CD4-positive, alpha-beta T cell (primary cell): ENCODE measurements around the gene PHF10. TPM values are rescaled to one million over a fixed set of nuclear protein-coding genes. Genes with fewer than 3 reads are reported as not detected.

Experiments
- ATAC-seq: fragments of 200-7000 bp; cut with Tn5 transposase; one replicate; pipeline ENCODE4 v1.10.0; 2022; ENCODE audit warnings: mild to moderate bottlenecking; ENCODE audit not compliant: poor library complexity
- CTCF ChIA-PET: fragments of 350-600 bp; sonication (Branson Sonifier 250); formaldehyde crosslinking; loops from one replicate; lab custom pipeline; 2021; ENCODE audit warnings: antibody characterized with exemption, inconsistent platforms; lab: Charles Lee
- POLR2A ChIA-PET: fragments of 350-600 bp; sonication (Branson Sonifier 250); formaldehyde crosslinking; loops from one replicate; lab custom pipeline; 2021; ENCODE audit warnings: antibody characterized with exemption, inconsistent platforms; lab: Charles Lee
- DNase-seq, 14 experiments: peaks; one replicate each; pipeline ENCODE4 v3.0.0-alpha.2; 2013 to 2020; ENCODE audit warnings: mixed read lengths in 2 of 14
- H3K27ac ChIP-seq, 2 donors: one replicate each; pipeline versions ENCODE4 v1.5.1 to v1.7.0; 2013; ENCODE audit warnings: low read length in 2 of 2, low read depth in 1 of 2, mild to moderate bottlenecking in 1 of 2
- H3K27me3 ChIP-seq, 2 experiments: 1 replicate in 1 of 2; 2 replicates in 1 of 2; pipeline versions ENCODE4 v1.6.1 to v1.7.0; 2013; ENCODE audit warnings: low read length in 2 of 2, control low read depth in 1 of 2, mild to moderate bottlenecking in 1 of 2, moderate library complexity in 1 of 2; ENCODE audit not compliant: insufficient read depth in 2 of 2, control insufficient read depth in 1 of 2
- H3K36me3 ChIP-seq: one replicate; pipeline ENCODE4 v1.6.1; 2013; ENCODE audit warnings: low read length, control low read depth; ENCODE audit not compliant: insufficient read depth
- H3K4me1 ChIP-seq: one replicate; pipeline ENCODE4 v1.6.1; 2013; ENCODE audit warnings: low read length, control low read depth; ENCODE audit not compliant: insufficient read depth
- H3K4me3 ChIP-seq: one replicate; pipeline ENCODE4 v1.5.1; 2013; ENCODE audit warnings: mild to moderate bottlenecking, low read length, moderate library complexity
- H3K9me3 ChIP-seq, 2 experiments: 1 replicate in 1 of 2; 2 replicates in 1 of 2; pipeline versions ENCODE4 v1.6.1 to v1.7.0; 2013; ENCODE audit warnings: low read length in 2 of 2, mild to moderate bottlenecking in 2 of 2, control low read depth in 1 of 2, moderate library complexity in 1 of 2; ENCODE audit not compliant: control insufficient read depth in 1 of 2, insufficient read depth in 1 of 2
- H3K27ac Mint-ChIP-seq: one replicate; pipeline ENCODE4 v1.8.0; 2020; ENCODE audit warnings: mixed read lengths
- H3K27me3 Mint-ChIP-seq: one replicate; pipeline ENCODE4 v1.8.0; 2021; ENCODE audit warnings: mixed read lengths
- H3K36me3 Mint-ChIP-seq: one replicate; pipeline ENCODE4 v1.8.0; 2021; ENCODE audit warnings: low read depth, mixed read lengths
- H3K4me1 Mint-ChIP-seq: one replicate; pipeline ENCODE4 v1.8.0; 2021; ENCODE audit warnings: low read depth, mixed read lengths
- H3K4me3 Mint-ChIP-seq: one replicate; pipeline ENCODE4 v1.8.0; 2020; ENCODE audit warnings: mild to moderate bottlenecking, mixed read lengths
- H3K9me3 Mint-ChIP-seq: one replicate; pipeline ENCODE4 v1.8.0; 2020; ENCODE audit warnings: mixed read lengths
- CTCF ChIP-seq: fragments of 200-600 bp; IDR thresholded peaks from one replicate; pipeline ENCODE4 v1.8.0; 2022; ENCODE audit warnings: antibody characterized with exemption, mild to moderate bottlenecking
- intact Hi-C, 2 experiments: fragments of 100-400 bp; cut with DNase I in 1 of 2; cut with micrococcal nuclease in 1 of 2; formaldehyde crosslinking; loops; one replicate each; pipeline versions ENCODE4 v1.15.1 to v1.9.0; 2023 to 2025; cut with DNase I, micrococcal nuclease
- total RNA-seq, 174 experiments: library from RNA in 2 of 174; stranded (reverse) in 2 of 174; gene quantifications; one replicate each; pipeline ENCODE4 v1.2.3 and lab custom pipeline; 2021 to 2026

PHF10 gene
- total RNA-seq, 2 experiments from 2014 or later, result 93.9 to 97.8 TPM

- ChIA-PET CTCF (interaction anchor here (1.2 kb wide), 1 partner anchor 10 kb away, joined by 3 read pairs; no protein-coding TSS in a partner anchor), POLR2A (interaction anchor here (0.7 to 13.2 kb wide), 2 partner anchors 8 to 11 kb away, joined by 3 to 230 read pairs; partner anchors contain the start of genes C6orf120 and WDR27)
- ATAC-seq, result no peak
Measured at GRCh38 chr6:169714178-169714577, 10.1 kb downstream of the PHF10 start.

GRCh38 chr6:169710009-169710408, 14.3 kb downstream of the PHF10 start:
- Histone ChIP-seq H3K4me3 (no peak overlapping the region), H3K9me3 (no peaks in the 10 kb centered on the region), H3K4me1 (no peaks in the 10 kb centered on the region), H3K27me3 (no peaks in the 10 kb centered on the region), H3K36me3 (peaks cover 42% of the 10 kb centered on the region), H3K27ac (peak overlapping the region in 1 of 2 donors; percentile 6)
- POLR2A ChIA-PET, result interaction anchor here (1.0 to 4.4 kb wide), 3 partner anchors 8 to 15 kb away, joined by 4 to 44 read pairs (median 9); partner anchors contain the start of genes C6orf120, PHF10 and WDR27
- peaks cover 79% of the 10 kb centered on the region for H3K36me3 Mint-ChIP-seq
- intact Hi-C loops, result no loop called here
- peaks cover 27% of the 10 kb centered on the region for H3K4me1 Mint-ChIP-seq
- no peaks in the 10 kb centered on the region for H3K9me3 Mint-ChIP-seq
- H3K27me3 Mint-ChIP-seq, result no peaks in the 10 kb centered on the region
- H3K27ac Mint-ChIP-seq, result peak overlapping the region; percentile 22
- CTCF ChIA-PET, result interaction anchor here (3.7 kb wide), 1 partner anchor 11 kb away, joined by 29 read pairs; no protein-coding TSS in a partner anchor
- no peak for TF ChIP-seq CTCF
- ATAC-seq, result no peak
- DNase-seq, result no peak
- H3K4me3 Mint-ChIP-seq, result no peak overlapping the region

More at GRCh38 chr6:169714178-169714577, 10.1 kb downstream of the PHF10 start:
- Mint-ChIP-seq H3K27ac (no peak overlapping the region), H3K4me1 (peaks cover 13% of the 10 kb centered on the region), H3K27me3 (no peaks in the 10 kb centered on the region), H3K9me3 (no peaks in the 10 kb centered on the region), H3K4me3 (no peak overlapping the region), H3K36me3 (peaks cover 88% of the 10 kb centered on the region)
- intact Hi-C loops, result no loop called here
- TF ChIP-seq CTCF, result no peak
- DNase-seq, result no peak
- H3K27me3 ChIP-seq, result no peaks in the 10 kb centered on the region
- H3K4me1 ChIP-seq, result peaks cover 4% of the 10 kb centered on the region
- no peak overlapping the region for H3K27ac ChIP-seq
- H3K4me3 ChIP-seq, result no peak overlapping the region
- no peaks in the 10 kb centered on the region for H3K9me3 ChIP-seq
- H3K36me3 ChIP-seq, result peaks cover 60% of the 10 kb centered on the region

- DNase-seq (no peak), ATAC-seq (no peak)
- Histone ChIP-seq H3K4me3 (no peak overlapping the region), H3K27ac (peak overlapping the region in 1 of 2 donors; percentile 6), H3K27me3 (no peaks in the 10 kb centered on the region), H3K36me3 (peaks cover 40% of the 10 kb centered on the region), H3K9me3 (no peaks in the 10 kb centered on the region), H3K4me1 (no peaks in the 10 kb centered on the region)
- H3K27me3 Mint-ChIP-seq, result no peaks in the 10 kb centered on the region
- intact Hi-C loops, result no loop called here
- no peak overlapping the region for H3K4me3 Mint-ChIP-seq
- no peaks in the 10 kb centered on the region for H3K9me3 Mint-ChIP-seq
- CTCF ChIA-PET, result interaction anchor here (3.7 kb wide), 1 partner anchor 12 kb away, joined by 29 read pairs; no protein-coding TSS in a partner anchor
- no peak for TF ChIP-seq CTCF
- POLR2A ChIA-PET, result interaction anchor here (0.6 to 4.4 kb wide), 5 partner anchors 8 to 593 kb away, joined by 3 to 44 read pairs (median 5); partner anchors contain the start of genes C6orf120, DYNLT2, ERMARD and PHF10
- H3K36me3 Mint-ChIP-seq, result peaks cover 74% of the 10 kb centered on the region
- peaks cover 34% of the 10 kb centered on the region for H3K4me1 Mint-ChIP-seq
- no peak overlapping the region for H3K27ac Mint-ChIP-seq
Measured at GRCh38 chr6:169709293-169709692, 15.0 kb downstream of the PHF10 start.
